Hepatocyte (in vitro differentiated cells): ENCODE measurements around the gene BAIAP3. TPM values are rescaled to one million over a fixed set of nuclear protein-coding genes. Genes with fewer than 3 reads are reported as not detected.

ENCODE experiments used
- DNase-seq: peaks from one replicate; pipeline ENCODE4 v3.0.0-alpha.2; 2016; ENCODE audit warnings: low spot score
- H2AFZ ChIP-seq: fragments of 200-600 bp; sonication (generic); 2 replicates; pipeline ENCODE4 v1.6.0; 2016; ENCODE audit warnings: antibody characterized with exemption, mild to moderate bottlenecking
- H3K27ac ChIP-seq: fragments of 200-600 bp; sonication (generic); 2 replicates; pipeline ENCODE4 v1.5.1; 2016; ENCODE audit warnings: mild to moderate bottlenecking
- H3K27me3 ChIP-seq: fragments of 200-600 bp; sonication (generic); 2 replicates; pipeline ENCODE4 v1.6.1; 2016
- H3K36me3 ChIP-seq: fragments of 200-600 bp; sonication (generic); replicated peaks from 2 replicates; pipeline ENCODE4 v1.5.1; 2016; ENCODE audit warnings: low read depth; ENCODE audit not compliant: insufficient read depth
- H3K4me1 ChIP-seq: fragments of 200-600 bp; sonication (generic); 2 replicates; pipeline ENCODE4 v1.5.1; 2016; ENCODE audit warnings: mild to moderate bottlenecking, moderate library complexity; ENCODE audit not compliant: insufficient read depth
- H3K4me2 ChIP-seq: fragments of 200-600 bp; sonication (generic); 2 replicates; pipeline ENCODE4 v1.6.0; 2016
- H3K4me3 ChIP-seq: fragments of 200-600 bp; sonication (generic); 2 replicates; pipeline ENCODE4 v1.5.1; 2016; ENCODE audit warnings: mild to moderate bottlenecking
- H3K79me2 ChIP-seq: fragments of 200-600 bp; sonication (generic); 2 replicates; pipeline ENCODE4 v1.6.0; 2017; ENCODE audit warnings: mild to moderate bottlenecking
- H3K9me2 ChIP-seq: fragments of 200-600 bp; sonication (generic); replicated peaks from 2 replicates; pipeline ENCODE4 v1.6.0; 2017; ENCODE audit warnings: mild to moderate bottlenecking; ENCODE audit not compliant: insufficient read depth
- H3K9me3 ChIP-seq: fragments of 200-600 bp; sonication (generic); 2 replicates; pipeline ENCODE4 v1.5.1; 2016; ENCODE audit warnings: low read depth, mild to moderate bottlenecking
- H4K20me1 ChIP-seq: fragments of 200-600 bp; sonication (generic); 2 replicates; pipeline ENCODE4 v1.6.0; 2016; ENCODE audit warnings: mild to moderate bottlenecking; ENCODE audit not compliant: insufficient read depth, poor library complexity, severe bottlenecking
- EZH2 ChIP-seq: fragments of 200-600 bp; sonication (generic); IDR thresholded peaks from 2 replicates; pipeline ENCODE4 v1.6.1; 2016; ENCODE audit warnings: antibody characterized with exemption, mild to moderate bottlenecking, borderline replicate concordance
- EZH2phosphoT487 ChIP-seq: fragments of 200-600 bp; sonication (generic); IDR thresholded peaks from one replicate; pipeline ENCODE4 v1.6.1; 2018; ENCODE audit warnings: antibody characterized with exemption, mild to moderate bottlenecking, low read depth, moderate library complexity; ENCODE audit not compliant: unreplicated experiment, severe bottlenecking
- WGBS: methylation state at CpG from one replicate; pipeline ENCODE4 v1.1.6; 2016; ENCODE audit warnings: low lambda C conversion rate; ENCODE audit errors: missing lambda C conversion rate; 5-methylcytosine and 5-hydroxymethylcytosine counted together
- polyA plus RNA-seq: library from polyadenylated mRNA; unstranded; fragments of >200 nt; fragmentation: Nextera tagmentation; extraction: Ambion mirVana; gene quantifications from 2 replicates; pipeline ENCODE4 v1.2.1, GENCODE V29; 2016
- total RNA-seq: library from RNA; depleted of rRNA; stranded (reverse); fragments of >200 nt; gene quantifications from 2 replicates; pipeline ENCODE4 v1.2.3, GENCODE V29; 2014
- TF ChIP-seq, protein P1 (sequence below): fragments of 200-600 bp; sonication (generic); IDR thresholded peaks from 2 replicates; pipeline ENCODE4 v1.5.1; 2016; ENCODE audit warnings: antibody characterized with exemption, mild to moderate bottlenecking; ENCODE audit not compliant: poor library complexity

BAIAP3 gene
- total and polyA plus RNA-seq, 2 experiments from 2014 or later = 2.4 to 3.0 TPM

DNA sequence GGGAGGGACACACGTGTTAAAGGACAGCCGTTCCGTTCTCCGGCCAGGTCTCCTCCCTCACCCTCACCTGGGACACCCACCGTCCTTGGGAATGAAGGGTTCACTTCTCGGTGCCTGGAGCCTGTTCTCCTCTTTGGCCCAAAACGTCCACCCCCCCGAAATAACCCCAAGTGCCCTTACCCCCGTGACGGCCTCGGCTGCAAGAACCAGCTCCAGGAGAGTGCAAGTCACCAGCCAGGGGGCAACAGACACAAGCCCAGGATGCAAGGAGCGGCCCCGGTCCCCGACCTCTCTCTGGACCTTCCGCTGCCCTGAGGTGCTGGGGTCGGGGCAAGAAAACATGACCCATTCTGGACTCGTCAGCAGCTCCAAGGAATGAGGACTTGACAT lies 44.0 kb upstream of the BAIAP3 start:
- Histone ChIP-seq H3K9me3 (no peaks in the 10 kb centered on the region), H3K27ac (no peak overlapping the region), H3K27me3 (peaks cover 9% of the 10 kb centered on the region), H3K4me1 (peaks cover 8% of the 10 kb centered on the region), H3K79me2 (no peaks in the 10 kb centered on the region), H4K20me1 (no peaks in the 10 kb centered on the region), H3K9me2 (no peaks in the 10 kb centered on the region), H3K36me3 (no peaks in the 10 kb centered on the region), H3K4me3 (no peak overlapping the region), H2AFZ (no peak overlapping the region), H3K4me2 (no peak overlapping the region)
- no peak for DNase-seq
- TF ChIP-seq EZH2phosphoT487 (no peak), EZH2 (no peak)
- TF ChIP-seq, protein P1, sequence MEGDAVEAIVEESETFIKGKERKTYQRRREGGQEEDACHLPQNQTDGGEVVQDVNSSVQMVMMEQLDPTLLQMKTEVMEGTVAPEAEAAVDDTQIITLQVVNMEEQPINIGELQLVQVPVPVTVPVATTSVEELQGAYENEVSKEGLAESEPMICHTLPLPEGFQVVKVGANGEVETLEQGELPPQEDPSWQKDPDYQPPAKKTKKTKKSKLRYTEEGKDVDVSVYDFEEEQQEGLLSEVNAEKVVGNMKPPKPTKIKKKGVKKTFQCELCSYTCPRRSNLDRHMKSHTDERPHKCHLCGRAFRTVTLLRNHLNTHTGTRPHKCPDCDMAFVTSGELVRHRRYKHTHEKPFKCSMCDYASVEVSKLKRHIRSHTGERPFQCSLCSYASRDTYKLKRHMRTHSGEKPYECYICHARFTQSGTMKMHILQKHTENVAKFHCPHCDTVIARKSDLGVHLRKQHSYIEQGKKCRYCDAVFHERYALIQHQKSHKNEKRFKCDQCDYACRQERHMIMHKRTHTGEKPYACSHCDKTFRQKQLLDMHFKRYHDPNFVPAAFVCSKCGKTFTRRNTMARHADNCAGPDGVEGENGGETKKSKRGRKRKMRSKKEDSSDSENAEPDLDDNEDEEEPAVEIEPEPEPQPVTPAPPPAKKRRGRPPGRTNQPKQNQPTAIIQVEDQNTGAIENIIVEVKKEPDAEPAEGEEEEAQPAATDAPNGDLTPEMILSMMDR = no peak
- WGBS = 32% methylated on average over 10 of the region's 17 CpGs

DNA sequence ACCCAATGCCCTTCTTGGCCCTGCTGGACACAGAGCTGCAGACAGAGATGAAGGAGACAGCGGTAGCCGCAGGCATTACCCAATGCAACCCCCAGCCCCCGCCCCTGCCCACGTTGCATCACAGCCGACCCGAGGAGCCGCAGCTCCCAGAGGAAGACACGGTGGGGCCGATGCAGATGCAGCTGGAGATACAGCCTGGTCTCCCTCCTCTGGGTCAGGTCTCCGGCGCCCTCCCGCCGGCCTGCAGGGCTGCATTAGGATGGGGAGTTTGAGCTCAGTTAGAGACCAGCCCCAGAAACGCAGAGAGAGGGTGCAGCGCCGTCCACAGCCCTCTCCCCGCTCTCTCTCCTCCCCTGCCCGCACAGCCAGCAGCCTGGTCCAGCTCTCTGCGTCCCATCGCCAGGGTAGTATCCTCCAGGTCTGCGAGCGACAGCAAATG lies 43.4 kb upstream of the BAIAP3 start:
- no peaks in the 10 kb centered on the region for H3K9me2 ChIP-seq
- TF ChIP-seq EZH2phosphoT487 (no peak), EZH2 (no peak)
- TF ChIP-seq, protein P1 = no peak
- no peaks in the 10 kb centered on the region for H4K20me1 ChIP-seq
- no peak overlapping the region for H3K27ac ChIP-seq
- no peaks in the 10 kb centered on the region for H3K79me2 ChIP-seq
- H3K36me3 ChIP-seq = no peaks in the 10 kb centered on the region
- no peak overlapping the region for H3K4me2 ChIP-seq
- 41% methylated on average over 22 of the region's 22 CpGs for WGBS
- H3K4me1 ChIP-seq = peaks cover 8% of the 10 kb centered on the region
- no peak for DNase-seq
- no peak overlapping the region for H3K4me3 ChIP-seq
- no peak overlapping the region for H2AFZ ChIP-seq
- peaks cover 9% of the 10 kb centered on the region for H3K27me3 ChIP-seq
- H3K9me3 ChIP-seq = no peaks in the 10 kb centered on the region

DNA sequence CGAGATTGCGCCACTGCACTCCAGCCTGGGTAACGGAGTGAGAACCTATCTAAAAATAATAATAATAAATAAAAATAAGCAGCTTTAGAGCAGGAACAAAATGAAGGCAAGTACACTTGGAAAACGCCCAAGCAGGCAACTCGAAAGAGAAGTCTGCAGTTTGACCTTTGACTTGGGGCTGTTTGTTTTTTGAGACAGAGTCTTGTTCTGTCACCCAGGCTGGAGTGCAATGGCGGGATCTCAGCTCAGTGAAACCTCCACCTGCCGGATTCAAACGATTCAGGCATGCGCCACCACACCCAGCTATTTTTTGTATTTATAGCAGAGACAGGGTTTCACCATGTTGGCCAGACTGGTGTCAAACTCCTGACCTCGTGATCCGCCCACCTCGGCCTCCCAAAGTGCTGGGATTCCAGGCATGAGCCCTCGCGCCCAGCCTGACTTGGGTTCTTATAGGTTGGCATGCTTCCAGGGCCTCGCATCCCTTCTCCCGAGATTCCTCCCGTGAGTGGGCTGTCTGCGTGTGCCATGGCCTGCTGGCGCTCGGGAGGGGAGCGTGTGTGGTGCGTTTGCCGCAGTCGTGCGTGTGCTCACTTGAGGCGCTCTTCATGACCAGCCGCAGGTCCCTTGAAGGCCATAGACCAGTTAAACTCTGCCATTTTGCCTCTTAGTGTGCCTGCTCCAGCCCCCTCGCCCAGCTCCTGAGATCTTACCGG lies 42.4 kb upstream of the BAIAP3 start:
- WGBS = 77% methylated on average over 29 of the region's 29 CpGs
- no peak for DNase-seq

More for the DNA sequence above, 42.4 kb upstream of the BAIAP3 start:
- Histone ChIP-seq H3K79me2 (no peaks in the 10 kb centered on the region), H2AFZ (no peak overlapping the region), H3K27ac (no peak overlapping the region), H3K36me3 (no peaks in the 10 kb centered on the region), H3K9me2 (no peaks in the 10 kb centered on the region), H3K27me3 (peaks cover 9% of the 10 kb centered on the region), H4K20me1 (no peaks in the 10 kb centered on the region), H3K4me2 (no peak overlapping the region), H3K9me3 (no peaks in the 10 kb centered on the region), H3K4me3 (no peak overlapping the region), H3K4me1 (peaks cover 8% of the 10 kb centered on the region)
- TF ChIP-seq, protein P1 = no peak
- TF ChIP-seq EZH2 = no peak
